Spleen (tissue), 7 donors: Measurements from ENCODE around the gene GRK7.

Experiments used
- POLR2A ChIP-seq, 3 donors: fragments of 450-650 bp; IDR thresholded peaks; one replicate each; pipeline ENCODE4 v1.5.1; 2017; ENCODE audit warnings: antibody characterized with exemption in 3 of 3, mild to moderate bottlenecking in 1 of 3
- POLR2AphosphoS5 ChIP-seq, 3 donors: sonication (generic); formaldehyde crosslinking; IDR thresholded peaks; one replicate each; pipeline ENCODE4 v1.5.1; 2017; ENCODE audit warnings: antibody characterized with exemption in 3 of 3
- TF ChIP-seq, protein P1 (sequence below), 11 experiments: fragments of 200-600 bp in 7 of 11; fragments of 450-650 bp in 4 of 11; sonication (generic) in 4 of 11; IDR thresholded peaks in 8 of 11; conservative IDR thresholded peaks in 3 of 11; 1 replicate in 7 of 11; 2 replicates in 4 of 11; pipeline versions ENCODE4 v1.4.0 to v1.8.0; 2016 to 2021; ENCODE audit warnings: antibody characterized with exemption in 11 of 11, inconsistent platforms in 4 of 11, mild to moderate bottlenecking in 1 of 11
- donor health status: DM: no; HTN: no; CAD: no; lungs with moderate emphysema.
- donor health status: DM: no; HTN: no; CAD: no.
- donor health status: DM: no; HTN: no; CAD: no.

GRCh38 chr3:141764045-141764444 lies 837 bp downstream of the GRK7 start:
- TF ChIP-seq POLR2A (IDR thresholded peaks at IDR 0.05), result no peak
- no peak for TF ChIP-seq POLR2AphosphoS5 (IDR thresholded peaks at IDR 0.05)
- TF ChIP-seq, protein P1, sequence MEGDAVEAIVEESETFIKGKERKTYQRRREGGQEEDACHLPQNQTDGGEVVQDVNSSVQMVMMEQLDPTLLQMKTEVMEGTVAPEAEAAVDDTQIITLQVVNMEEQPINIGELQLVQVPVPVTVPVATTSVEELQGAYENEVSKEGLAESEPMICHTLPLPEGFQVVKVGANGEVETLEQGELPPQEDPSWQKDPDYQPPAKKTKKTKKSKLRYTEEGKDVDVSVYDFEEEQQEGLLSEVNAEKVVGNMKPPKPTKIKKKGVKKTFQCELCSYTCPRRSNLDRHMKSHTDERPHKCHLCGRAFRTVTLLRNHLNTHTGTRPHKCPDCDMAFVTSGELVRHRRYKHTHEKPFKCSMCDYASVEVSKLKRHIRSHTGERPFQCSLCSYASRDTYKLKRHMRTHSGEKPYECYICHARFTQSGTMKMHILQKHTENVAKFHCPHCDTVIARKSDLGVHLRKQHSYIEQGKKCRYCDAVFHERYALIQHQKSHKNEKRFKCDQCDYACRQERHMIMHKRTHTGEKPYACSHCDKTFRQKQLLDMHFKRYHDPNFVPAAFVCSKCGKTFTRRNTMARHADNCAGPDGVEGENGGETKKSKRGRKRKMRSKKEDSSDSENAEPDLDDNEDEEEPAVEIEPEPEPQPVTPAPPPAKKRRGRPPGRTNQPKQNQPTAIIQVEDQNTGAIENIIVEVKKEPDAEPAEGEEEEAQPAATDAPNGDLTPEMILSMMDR (IDR thresholded peaks at IDR 0.05 in 8 of 11, conservative IDR thresholded peaks at IDR 0.05 in 3 of 11), result no peak
